Neutrophil (primary cell): Measurements from ENCODE around the gene EPB41L5.

ENCODE experiments used
- H3K27ac ChIP-seq: fragments of 200-600 bp; sonication (generic); 2 replicates; pipeline ENCODE4 v1.5.1; 2016; ENCODE audit warnings: mild to moderate bottlenecking, moderate library complexity
- H3K27me3 ChIP-seq: fragments of 200-600 bp; sonication (generic); 2 replicates; pipeline ENCODE4 v1.6.0; 2016; ENCODE audit warnings: mild to moderate bottlenecking
- H3K36me3 ChIP-seq: fragments of 200-600 bp; sonication (generic); 2 replicates; pipeline ENCODE4 v1.5.1; 2017
- H3K4me1 ChIP-seq, 2 experiments: fragments of 200-600 bp in 1 of 2; sonication (generic) in 1 of 2; 1 replicate in 1 of 2; 2 replicates in 1 of 2; pipeline versions ENCODE4 v1.5.1 to v1.6.1; 2013 to 2016; ENCODE audit warnings: low read depth in 1 of 2, low read length in 1 of 2, mild to moderate bottlenecking in 1 of 2, moderate library complexity in 1 of 2; ENCODE audit not compliant: control insufficient read depth in 1 of 2, insufficient read depth in 1 of 2
- H3K4me3 ChIP-seq, 2 experiments: fragments of 200-600 bp in 1 of 2; sonication (generic) in 1 of 2; 1 replicate in 1 of 2; 2 replicates in 1 of 2; pipeline ENCODE4 v1.5.1; 2013 to 2016; ENCODE audit warnings: low read depth in 1 of 2, low read length in 1 of 2, mild to moderate bottlenecking in 1 of 2, moderate library complexity in 1 of 2
- H3K9me3 ChIP-seq: fragments of 200-600 bp; sonication (generic); 2 replicates; pipeline ENCODE4 v1.5.1; 2016
- TF ChIP-seq, protein P1 (sequence below): fragments of 200-600 bp; sonication (generic); IDR thresholded peaks from 2 replicates; pipeline ENCODE4 v1.5.1; 2016; ENCODE audit warnings: antibody characterized with exemption

Gene EPB41L5

DNA sequence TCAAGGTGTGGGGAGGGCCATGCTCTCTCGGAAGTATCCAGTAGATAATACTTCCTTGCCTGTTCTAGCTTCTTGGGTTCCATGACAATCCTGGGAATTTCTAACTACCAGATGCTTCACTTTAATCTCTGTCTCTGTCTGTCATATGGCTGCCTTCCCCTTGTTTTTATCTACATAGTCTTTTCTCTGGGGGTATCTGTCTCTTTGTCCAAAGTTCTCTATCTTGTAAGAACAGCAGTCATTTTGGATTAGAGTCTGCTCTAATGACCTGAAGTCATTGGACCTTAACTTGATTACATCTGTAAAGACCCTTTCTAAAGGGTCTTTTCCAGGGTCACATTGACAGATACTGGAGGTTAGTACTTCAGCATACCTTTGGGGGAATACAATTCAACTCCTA, 11.4 kb upstream of the EPB41L5 start:
- Histone ChIP-seq H3K4me1 (no peaks in the 10 kb centered on the region), H3K36me3 (no peaks in the 10 kb centered on the region), H3K27me3 (no peaks in the 10 kb centered on the region), H3K27ac (no peak overlapping the region), H3K4me3 (no peak overlapping the region), H3K9me3 (no peaks in the 10 kb centered on the region)
- TF ChIP-seq, protein P1, sequence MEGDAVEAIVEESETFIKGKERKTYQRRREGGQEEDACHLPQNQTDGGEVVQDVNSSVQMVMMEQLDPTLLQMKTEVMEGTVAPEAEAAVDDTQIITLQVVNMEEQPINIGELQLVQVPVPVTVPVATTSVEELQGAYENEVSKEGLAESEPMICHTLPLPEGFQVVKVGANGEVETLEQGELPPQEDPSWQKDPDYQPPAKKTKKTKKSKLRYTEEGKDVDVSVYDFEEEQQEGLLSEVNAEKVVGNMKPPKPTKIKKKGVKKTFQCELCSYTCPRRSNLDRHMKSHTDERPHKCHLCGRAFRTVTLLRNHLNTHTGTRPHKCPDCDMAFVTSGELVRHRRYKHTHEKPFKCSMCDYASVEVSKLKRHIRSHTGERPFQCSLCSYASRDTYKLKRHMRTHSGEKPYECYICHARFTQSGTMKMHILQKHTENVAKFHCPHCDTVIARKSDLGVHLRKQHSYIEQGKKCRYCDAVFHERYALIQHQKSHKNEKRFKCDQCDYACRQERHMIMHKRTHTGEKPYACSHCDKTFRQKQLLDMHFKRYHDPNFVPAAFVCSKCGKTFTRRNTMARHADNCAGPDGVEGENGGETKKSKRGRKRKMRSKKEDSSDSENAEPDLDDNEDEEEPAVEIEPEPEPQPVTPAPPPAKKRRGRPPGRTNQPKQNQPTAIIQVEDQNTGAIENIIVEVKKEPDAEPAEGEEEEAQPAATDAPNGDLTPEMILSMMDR = no peak

DNA sequence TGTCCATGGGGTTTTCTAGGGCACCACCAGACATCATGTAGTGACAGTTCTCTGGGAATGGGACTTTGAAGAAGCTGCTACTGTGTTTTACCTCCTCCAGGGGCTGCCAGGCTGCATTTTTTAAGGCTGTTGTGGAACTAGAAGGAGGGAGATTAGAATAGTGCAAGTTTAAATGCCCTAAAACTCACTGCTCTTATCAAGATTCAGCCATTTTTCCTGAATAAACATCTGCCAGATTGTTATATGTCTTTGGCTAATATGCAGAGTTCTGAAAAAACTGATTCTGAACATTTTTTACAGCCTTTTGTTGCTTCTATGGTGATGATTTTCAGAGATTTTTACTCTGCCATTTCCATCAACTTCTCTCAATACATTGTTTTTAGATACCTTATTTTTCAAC, 8.6 kb upstream of the EPB41L5 start:
- TF ChIP-seq, protein P1 = no peak

DNA sequence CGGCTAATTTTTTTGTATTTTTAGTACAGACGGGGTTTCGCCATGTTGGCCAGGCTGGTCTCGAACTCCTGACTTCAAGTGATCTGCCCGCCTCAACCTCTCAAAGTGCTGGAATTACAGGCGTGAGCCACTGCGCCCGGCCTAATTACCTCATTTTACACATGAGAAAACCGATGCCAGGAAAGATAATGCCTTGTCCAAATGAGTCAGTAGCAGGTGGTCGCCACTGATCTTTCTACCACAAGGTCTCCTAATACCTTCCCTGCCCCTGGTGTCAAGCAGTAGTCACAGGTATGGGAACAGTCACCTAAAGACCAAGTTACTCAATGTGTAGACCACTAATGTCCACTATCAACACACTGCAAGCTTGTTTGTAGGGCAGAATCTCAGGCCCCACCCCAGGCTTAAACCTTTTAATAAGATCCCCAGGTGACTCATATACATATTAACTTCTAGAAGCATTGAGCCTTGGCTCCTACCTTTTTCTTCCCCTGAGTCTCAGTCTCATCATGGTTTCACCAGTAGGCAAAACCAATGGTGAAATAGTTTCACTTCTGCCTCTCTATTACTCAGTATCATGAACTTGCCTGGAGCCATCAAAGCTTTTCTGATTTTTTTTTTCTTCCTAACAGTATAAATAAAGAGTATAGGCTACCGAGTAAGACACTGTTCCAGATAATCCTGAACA, 6.9 kb upstream of the EPB41L5 start:
- Histone ChIP-seq H3K36me3 (no peaks in the 10 kb centered on the region), H3K27me3 (peaks cover 6% of the 10 kb centered on the region), H3K4me3 (no peak overlapping the region), H3K27ac (no peak overlapping the region), H3K4me1 (no peaks in the 10 kb centered on the region), H3K9me3 (no peaks in the 10 kb centered on the region)
- TF ChIP-seq, protein P1 = no peak

More for the DNA sequence above, 8.6 kb upstream of the EPB41L5 start:
- Histone ChIP-seq H3K27ac (no peak overlapping the region), H3K36me3 (no peaks in the 10 kb centered on the region), H3K9me3 (no peaks in the 10 kb centered on the region), H3K4me3 (no peak overlapping the region), H3K4me1 (no peaks in the 10 kb centered on the region), H3K27me3 (no peaks in the 10 kb centered on the region)

DNA sequence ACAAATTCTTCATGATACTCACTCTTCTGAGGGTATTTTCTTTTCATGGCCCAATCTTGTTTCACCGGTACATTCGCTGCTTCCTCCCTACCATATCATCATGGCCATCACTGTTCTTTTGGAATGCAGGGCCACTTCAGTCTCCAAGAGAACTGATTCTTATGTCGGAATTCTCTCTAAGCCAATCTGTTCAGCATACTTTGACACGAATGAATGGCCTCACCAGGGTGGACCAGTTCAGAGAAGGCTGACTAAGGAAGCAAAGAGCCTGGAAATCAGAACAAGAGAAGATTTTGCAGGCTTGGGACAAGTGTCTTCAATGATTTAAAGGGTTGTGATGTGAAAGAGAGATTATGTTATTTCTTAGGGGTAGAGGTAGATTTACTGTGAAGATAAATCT, 5.0 kb upstream of the EPB41L5 start:
- Histone ChIP-seq H3K27ac (no peak overlapping the region), H3K4me1 (peaks cover 4 to 5% of the 10 kb centered on the region in 2 experiments), H3K4me3 (no peak overlapping the region), H3K27me3 (peaks cover 25% of the 10 kb centered on the region), H3K36me3 (no peaks in the 10 kb centered on the region), H3K9me3 (no peaks in the 10 kb centered on the region)
- TF ChIP-seq, protein P1 = no peak

DNA sequence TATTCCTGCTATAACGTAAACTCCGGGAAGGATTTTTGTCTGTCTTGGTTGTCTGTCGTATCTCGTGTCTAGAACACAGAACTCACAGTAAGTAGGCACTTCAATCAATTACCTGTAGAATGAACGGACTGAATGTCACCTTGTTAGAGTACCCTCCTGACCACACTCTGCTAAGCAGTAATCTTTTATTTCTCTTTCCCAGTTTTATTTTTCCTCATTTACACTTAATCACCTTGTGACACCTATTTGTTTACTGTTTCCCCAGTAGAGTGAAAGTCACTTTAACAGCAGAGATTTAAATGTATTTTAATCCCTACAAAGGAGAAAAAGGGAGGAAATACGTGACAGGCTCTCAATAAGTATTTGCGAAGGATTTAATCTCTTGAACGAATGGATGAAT, 514 bp upstream of the EPB41L5 start:
- TF ChIP-seq, protein P1 = no peak
- H3K4me1 ChIP-seq = peaks cover 11% of the 10 kb centered on the region in 2 experiments
- H3K27me3 ChIP-seq = peaks cover 65% of the 10 kb centered on the region
- H3K36me3 ChIP-seq = no peaks in the 10 kb centered on the region
- no peak overlapping the region for H3K27ac ChIP-seq
- H3K9me3 ChIP-seq = no peaks in the 10 kb centered on the region
- peak overlapping the region; percentile 79 to 88 for H3K4me3 ChIP-seq
